ENCODE data around the gene IL17RE.
"Not testable (repeated sequence)": the region's sequence is repeated elsewhere in the genome, so short reads cannot be mapped to it uniquely, and the experiment has no call there.

The IL17RE gene

GRCh38 chr3:9883706-9884554 is 18.7 kb upstream of the IL17RE start:
- DNase-seq, result no peak

- no peak for DNase-seq
These were observed 18.0 kb upstream of the IL17RE start for GRCh38 chr3:9884555-9885165.

GRCh38 chr3:9886328-9886727 is 16.3 kb upstream of the IL17RE start:
- no peak for DNase-seq

GRCh38 chr3:9887480-9887879 is 15.2 kb upstream of the IL17RE start:
- DNase-seq, result no peak

GRCh38 chr3:9888540-9888939 is 14.1 kb upstream of the IL17RE start:
- DNase-seq, result no peak

GRCh38 chr3:9889405-9889804 is 13.2 kb upstream of the IL17RE start:
- no peak for DNase-seq

- DNase-seq, result peak; percentile 97
These were observed 12.2 kb upstream of the IL17RE start, which contains the start of gene JAGN1 for GRCh38 chr3:9890249-9891071. JAGN1 (plus strand) TSS chr3:9890610; CDS start chr3:9890723, 113 bp downstream.

GRCh38 chr3:9891072-9891622 is 11.5 kb upstream of the IL17RE start:
- no peak for DNase-seq

GRCh38 chr3:9893739-9894138 is 8.9 kb upstream of the IL17RE start:
- DNase-seq, result no peak

- not testable (repeated sequence) for DNase-seq
These were observed 6.9 kb upstream of the IL17RE start for GRCh38 chr3:9895715-9896114.

GRCh38 chr3:9896755-9897407 is 5.8 kb upstream of the IL17RE start:
- not testable (repeated sequence) for DNase-seq

GRCh38 chr3:9897408-9898372 is 5.0 kb upstream of the IL17RE start:
- no peak for DNase-seq

GRCh38 chr3:9898467-9899241 is 4.0 kb upstream of the IL17RE start:
- DNase-seq, result no peak

GRCh38 chr3:9899289-9899791 is 3.3 kb upstream of the IL17RE start:
- no peak for DNase-seq

- DNase-seq, result not testable (repeated sequence)
These were observed 1.7 kb upstream of the IL17RE start for GRCh38 chr3:9900965-9901415.

GRCh38 chr3:9901967-9902366 is 681 bp upstream of the IL17RE start:
- no peak for DNase-seq

GRCh38 chr3:9903238-9903624 is 583 bp downstream of the IL17RE start:
- no peak for DNase-seq

GRCh38 chr3:9903904-9904303 is 1.3 kb downstream of the IL17RE start:
- no peak for DNase-seq

GRCh38 chr3:9906480-9906879 is 3.8 kb downstream of the IL17RE start:
- no peak for DNase-seq

- no peak for DNase-seq
These were observed 5.6 kb downstream of the IL17RE start for GRCh38 chr3:9908286-9908685.

Data from eye (tissue), 1 donor.